Sigmoid colon (tissue), 4 donors: ENCODE measurements around the gene RYR3.

Experiments used
- EP300 ChIP-seq, 4 donors: sonication (generic); formaldehyde crosslinking; IDR thresholded peaks; one replicate each; pipeline ENCODE4 v1.6.1; 2017; ENCODE audit warnings: antibody characterized with exemption in 4 of 4
- POLR2A ChIP-seq, 2 donors: fragments of 450-650 bp; IDR thresholded peaks; one replicate each; pipeline ENCODE4 v1.6.1; 2016; ENCODE audit warnings: antibody characterized with exemption in 2 of 2, mild to moderate bottlenecking in 2 of 2, moderate library complexity in 2 of 2
- TF ChIP-seq, protein P1 (sequence below), 4 experiments: fragments of 450-650 bp in 3 of 4; fragments of 200-600 bp in 1 of 4; IDR thresholded peaks; one replicate each; pipeline ENCODE4 v1.5.1; 2016 to 2019; ENCODE audit warnings: antibody characterized with exemption in 4 of 4, mild to moderate bottlenecking in 3 of 4, moderate library complexity in 2 of 4

DNA sequence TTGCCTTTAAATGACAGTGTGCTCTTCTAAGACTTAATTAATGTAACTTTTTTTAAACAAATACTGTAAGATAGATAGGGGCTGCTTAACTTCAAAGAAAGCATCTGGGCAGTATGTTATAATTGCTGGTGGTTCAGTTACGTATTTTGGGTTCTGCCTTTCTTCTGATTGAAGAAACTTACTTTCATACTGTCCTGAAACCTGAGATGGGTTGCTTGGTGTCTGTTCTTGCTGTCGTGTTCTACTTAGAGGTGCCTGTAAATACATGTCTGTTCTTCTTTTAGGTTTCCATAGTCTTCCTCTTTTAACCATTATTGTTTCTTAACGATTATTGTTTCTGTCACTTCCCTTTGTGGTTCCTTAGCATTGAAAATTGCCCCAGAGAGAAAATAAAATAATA lies 359.8 kb downstream of the RYR3 start:
- TF ChIP-seq, protein P1, sequence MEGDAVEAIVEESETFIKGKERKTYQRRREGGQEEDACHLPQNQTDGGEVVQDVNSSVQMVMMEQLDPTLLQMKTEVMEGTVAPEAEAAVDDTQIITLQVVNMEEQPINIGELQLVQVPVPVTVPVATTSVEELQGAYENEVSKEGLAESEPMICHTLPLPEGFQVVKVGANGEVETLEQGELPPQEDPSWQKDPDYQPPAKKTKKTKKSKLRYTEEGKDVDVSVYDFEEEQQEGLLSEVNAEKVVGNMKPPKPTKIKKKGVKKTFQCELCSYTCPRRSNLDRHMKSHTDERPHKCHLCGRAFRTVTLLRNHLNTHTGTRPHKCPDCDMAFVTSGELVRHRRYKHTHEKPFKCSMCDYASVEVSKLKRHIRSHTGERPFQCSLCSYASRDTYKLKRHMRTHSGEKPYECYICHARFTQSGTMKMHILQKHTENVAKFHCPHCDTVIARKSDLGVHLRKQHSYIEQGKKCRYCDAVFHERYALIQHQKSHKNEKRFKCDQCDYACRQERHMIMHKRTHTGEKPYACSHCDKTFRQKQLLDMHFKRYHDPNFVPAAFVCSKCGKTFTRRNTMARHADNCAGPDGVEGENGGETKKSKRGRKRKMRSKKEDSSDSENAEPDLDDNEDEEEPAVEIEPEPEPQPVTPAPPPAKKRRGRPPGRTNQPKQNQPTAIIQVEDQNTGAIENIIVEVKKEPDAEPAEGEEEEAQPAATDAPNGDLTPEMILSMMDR (IDR thresholded peaks at IDR 0.05), result no peak
- TF ChIP-seq POLR2A (IDR thresholded peaks at IDR 0.05) (no peak), EP300 (IDR thresholded peaks at IDR 0.05) (no peak)
